H9 (cell line): ENCODE measurements around the gene MKX. TPM values are rescaled to one million over a fixed set of nuclear protein-coding genes. Genes with fewer than 3 reads are reported as not detected.

Experiments
- DNase-seq: peaks from one replicate; pipeline ENCODE4 v3.0.0-alpha.2; 2017
- H2AFZ ChIP-seq: one replicate; pipeline ENCODE4 v1.6.1; 2013; ENCODE audit warnings: mild to moderate bottlenecking, low read length, control low read depth, moderate library complexity
- H2AK5ac ChIP-seq: 2 replicates; pipeline ENCODE4 v1.6.1; 2013; ENCODE audit warnings: low read length, control low read depth, mixed read lengths; ENCODE audit not compliant: insufficient read length
- H2BK120ac ChIP-seq: one replicate; pipeline ENCODE4 v1.6.1; 2013; ENCODE audit warnings: low read depth, mild to moderate bottlenecking, low read length, control low read depth, inconsistent platforms; ENCODE audit not compliant: poor library complexity, severe bottlenecking
- H2BK12ac ChIP-seq: 2 replicates; pipeline ENCODE4 v1.6.1; 2013; ENCODE audit warnings: low read length, control low read depth, mixed read lengths, low read depth; ENCODE audit not compliant: insufficient read length
- H2BK15ac ChIP-seq: 2 replicates; pipeline ENCODE4 v1.6.1; 2013; ENCODE audit warnings: low read depth, low read length, control low read depth
- H2BK20ac ChIP-seq: one replicate; pipeline ENCODE4 v1.6.1; 2013; ENCODE audit warnings: low read depth, mild to moderate bottlenecking, low read length, control low read depth, inconsistent platforms; ENCODE audit not compliant: poor library complexity, severe bottlenecking
- H2BK5ac ChIP-seq: 2 replicates; pipeline ENCODE4 v1.6.1; 2013; ENCODE audit warnings: low read length, control low read depth, mixed read lengths; ENCODE audit not compliant: insufficient read length
- H3K14ac ChIP-seq: 2 replicates; pipeline ENCODE4 v1.6.1; 2013; ENCODE audit warnings: low read length, control low read depth; ENCODE audit not compliant: insufficient read depth
- H3K18ac ChIP-seq: 2 replicates; pipeline ENCODE4 v1.6.1; 2013; ENCODE audit warnings: low read depth, mild to moderate bottlenecking, mixed read lengths, low read length, control low read depth; ENCODE audit not compliant: insufficient read length
- H3K23ac ChIP-seq: 2 replicates; pipeline ENCODE4 v1.6.1; 2013; ENCODE audit warnings: low read length, control low read depth, mixed read lengths, low read depth; ENCODE audit not compliant: insufficient read length
- H3K23me2 ChIP-seq: 2 replicates; pipeline ENCODE4 v1.6.1; 2013; ENCODE audit warnings: low read depth, mild to moderate bottlenecking, mixed read lengths, low read length, control low read depth; ENCODE audit not compliant: insufficient read length, poor library complexity, severe bottlenecking
- H3K27ac ChIP-seq: 2 replicates; pipeline ENCODE4 v1.5.1; 2013; ENCODE audit warnings: low read length, control low read depth, mixed read lengths, low read depth; ENCODE audit not compliant: insufficient read length
- H3K27me3 ChIP-seq: 2 replicates; pipeline ENCODE4 v1.6.1; 2013; ENCODE audit warnings: low read length, control low read depth, inconsistent platforms; ENCODE audit not compliant: insufficient read depth
- H3K4ac ChIP-seq: 2 replicates; pipeline ENCODE4 v1.6.1; 2013; ENCODE audit warnings: low read depth, mild to moderate bottlenecking, control low read depth, inconsistent platforms, low read length, moderate library complexity
- H3K4me1 ChIP-seq: 2 replicates; pipeline ENCODE4 v1.6.1; 2013; ENCODE audit warnings: low read length, control low read depth, inconsistent platforms; ENCODE audit not compliant: insufficient read depth
- H3K4me2 ChIP-seq: 2 replicates; pipeline ENCODE4 v1.6.1; 2013; ENCODE audit warnings: low read length, control low read depth, mixed read lengths; ENCODE audit not compliant: insufficient read length, insufficient read depth
- H3K56ac ChIP-seq: 2 replicates; pipeline ENCODE4 v1.6.1; 2013; ENCODE audit warnings: low read depth, mild to moderate bottlenecking, mixed read lengths, low read length, control low read depth; ENCODE audit not compliant: insufficient read length
- H3K79me1 ChIP-seq: 2 replicates; pipeline ENCODE4 v1.6.1; 2013; ENCODE audit warnings: low read depth, mild to moderate bottlenecking, moderate library complexity, low read length, control low read depth, inconsistent platforms; ENCODE audit not compliant: insufficient read depth, poor library complexity, severe bottlenecking
- H3K79me2 ChIP-seq: 2 replicates; pipeline ENCODE4 v1.6.1; 2013; ENCODE audit warnings: low read length, control low read depth, inconsistent platforms; ENCODE audit not compliant: insufficient read depth
- H3K9ac ChIP-seq: 2 replicates; pipeline ENCODE4 v1.6.1; 2013; ENCODE audit warnings: low read length, control low read depth, mixed read lengths; ENCODE audit not compliant: insufficient read length; ENCODE audit errors: extremely low read depth
- H3K9me3 ChIP-seq: one replicate; pipeline ENCODE4 v1.6.1; 2013; ENCODE audit warnings: low read depth, low read length, inconsistent platforms; ENCODE audit not compliant: control insufficient read depth
- H3T11ph ChIP-seq: one replicate; pipeline ENCODE4 v1.6.1; 2013; ENCODE audit warnings: mild to moderate bottlenecking, low read length, control low read depth, inconsistent platforms
- H4K20me1 ChIP-seq: one replicate; pipeline ENCODE4 v1.6.1; 2013; ENCODE audit not compliant: control insufficient read depth, insufficient read length, insufficient read depth
- H4K5ac ChIP-seq: 2 replicates; pipeline ENCODE4 v1.6.1; 2013; ENCODE audit warnings: low read depth, mild to moderate bottlenecking, mixed read lengths, low read length, control low read depth; ENCODE audit not compliant: insufficient read length
- H4K8ac ChIP-seq: replicated peaks from 2 replicates; pipeline ENCODE4 v1.6.1; 2013; ENCODE audit warnings: low read length, control low read depth, mixed read lengths, low read depth; ENCODE audit not compliant: insufficient read length
- H4K91ac ChIP-seq: 2 replicates; pipeline ENCODE4 v1.6.1; 2013; ENCODE audit warnings: low read depth, mild to moderate bottlenecking, moderate library complexity, mixed read lengths, low read length, control low read depth; ENCODE audit not compliant: insufficient read length
- H3K27ac Mint-ChIP-seq, 3 experiments: 2 replicates in 2 of 3; 3 replicates in 1 of 3; pipeline ENCODE4 v1.8.0; 2020 to 2021; ENCODE audit warnings: mixed read lengths in 3 of 3, mild to moderate bottlenecking in 1 of 3, moderate library complexity in 1 of 3
- H3K27me3 Mint-ChIP-seq: 2 replicates; pipeline ENCODE4 v1.8.0; 2021; ENCODE audit warnings: low read depth, mild to moderate bottlenecking, moderate library complexity, mixed read lengths
- H3K36me3 Mint-ChIP-seq, 3 experiments: 2 replicates in 2 of 3; 3 replicates in 1 of 3; pipeline ENCODE4 v1.8.0; 2020 to 2021; ENCODE audit warnings: low read depth in 3 of 3, mixed read lengths in 3 of 3; ENCODE audit not compliant: insufficient read depth in 1 of 3
- H3K4me1 Mint-ChIP-seq, 2 experiments: 2 replicates each; pipeline ENCODE4 v1.8.0; 2020; ENCODE audit warnings: mixed read lengths in 2 of 2
- H3K4me3 Mint-ChIP-seq, 2 experiments: 2 replicates in 1 of 2; 3 replicates in 1 of 2; pipeline ENCODE4 v1.8.0; 2020 to 2021; ENCODE audit warnings: mild to moderate bottlenecking in 2 of 2, mixed read lengths in 2 of 2, moderate library complexity in 1 of 2
- H3K9me3 Mint-ChIP-seq, 2 experiments: 2 replicates in 1 of 2; 3 replicates in 1 of 2; pipeline ENCODE4 v1.8.0; 2020; ENCODE audit warnings: mild to moderate bottlenecking in 2 of 2, mixed read lengths in 2 of 2, moderate library complexity in 1 of 2
- total RNA-seq: library from RNA; stranded (reverse); gene quantifications from 2 replicates; pipeline ENCODE4 v1.2.1, GENCODE V29; 2021
- TF ChIP-seq, protein P1 (sequence below): fragments of 200-600 bp; sonication (generic); conservative IDR thresholded peaks from 3 replicates; pipeline ENCODE4 v1.8.0; 2021; ENCODE audit warnings: antibody characterized with exemption, mild to moderate bottlenecking

Gene MKX
- total RNA-seq, 1 experiment from 2014 or later: 0.46 TPM

DNA sequence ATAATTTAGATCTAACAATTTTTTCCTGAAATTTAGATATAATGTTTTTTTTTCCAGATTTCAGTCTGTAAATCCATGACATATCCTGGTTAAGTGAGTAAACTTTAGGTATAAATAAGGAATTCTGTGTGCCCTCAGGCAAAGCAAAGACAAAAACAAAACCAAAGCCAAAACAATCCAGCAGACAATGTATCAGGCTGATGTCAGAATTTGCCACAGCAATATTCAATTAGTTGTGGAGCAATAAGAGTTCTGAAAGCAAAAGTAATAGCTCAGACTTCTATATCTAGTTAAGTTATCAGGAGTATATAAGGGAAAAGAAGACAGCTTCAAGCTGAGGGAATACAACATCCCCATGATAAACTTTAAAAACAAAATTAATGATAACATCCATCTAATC, 82.0 kb downstream of the MKX start:
- Mint-ChIP-seq H3K27ac (no peak overlapping the region), H3K36me3 (no peaks in the 10 kb centered on the region; a peak in 1 of 7 replicates), H3K27me3 (no peaks in the 10 kb centered on the region), H3K4me1 (peaks cover 5 to 8% of the 10 kb centered on the region in 2 experiments), H3K4me3 (no peak overlapping the region), H3K9me3 (no peaks in the 10 kb centered on the region)
- Histone ChIP-seq H2BK20ac (no peak overlapping the region), H2BK12ac (no peak overlapping the region), H2BK15ac (no peak overlapping the region), H3T11ph (no peak overlapping the region), H3K23ac (no peak overlapping the region), H3K56ac (no peak overlapping the region), H4K20me1 (no peaks in the 10 kb centered on the region), H3K23me2 (no peaks in the 10 kb centered on the region), H3K79me1 (no peaks in the 10 kb centered on the region), H3K14ac (no peak overlapping the region), H3K27me3 (no peaks in the 10 kb centered on the region), H3K4me1 (no peaks in the 10 kb centered on the region), H4K8ac (no peak overlapping the region), H2AK5ac (no peak overlapping the region), H3K79me2 (no peaks in the 10 kb centered on the region), H3K9me3 (no peaks in the 10 kb centered on the region), H2BK120ac (no peak overlapping the region), H4K91ac (no peak overlapping the region), H3K18ac (no peak overlapping the region), H3K4ac (no peak overlapping the region), H3K27ac (no peak overlapping the region), H3K9ac (no peak overlapping the region), H2AFZ (no peak overlapping the region), H3K4me2 (no peak overlapping the region), H2BK5ac (no peak overlapping the region), H4K5ac (no peak overlapping the region)
- no peak for DNase-seq
- TF ChIP-seq, protein P1, sequence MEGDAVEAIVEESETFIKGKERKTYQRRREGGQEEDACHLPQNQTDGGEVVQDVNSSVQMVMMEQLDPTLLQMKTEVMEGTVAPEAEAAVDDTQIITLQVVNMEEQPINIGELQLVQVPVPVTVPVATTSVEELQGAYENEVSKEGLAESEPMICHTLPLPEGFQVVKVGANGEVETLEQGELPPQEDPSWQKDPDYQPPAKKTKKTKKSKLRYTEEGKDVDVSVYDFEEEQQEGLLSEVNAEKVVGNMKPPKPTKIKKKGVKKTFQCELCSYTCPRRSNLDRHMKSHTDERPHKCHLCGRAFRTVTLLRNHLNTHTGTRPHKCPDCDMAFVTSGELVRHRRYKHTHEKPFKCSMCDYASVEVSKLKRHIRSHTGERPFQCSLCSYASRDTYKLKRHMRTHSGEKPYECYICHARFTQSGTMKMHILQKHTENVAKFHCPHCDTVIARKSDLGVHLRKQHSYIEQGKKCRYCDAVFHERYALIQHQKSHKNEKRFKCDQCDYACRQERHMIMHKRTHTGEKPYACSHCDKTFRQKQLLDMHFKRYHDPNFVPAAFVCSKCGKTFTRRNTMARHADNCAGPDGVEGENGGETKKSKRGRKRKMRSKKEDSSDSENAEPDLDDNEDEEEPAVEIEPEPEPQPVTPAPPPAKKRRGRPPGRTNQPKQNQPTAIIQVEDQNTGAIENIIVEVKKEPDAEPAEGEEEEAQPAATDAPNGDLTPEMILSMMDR: no peak
